H1 (cell line): ENCODE measurements around the gene TSPAN6. TPM values are rescaled to one million over a fixed set of nuclear protein-coding genes. Genes with fewer than 3 reads are reported as not detected.

Source experiments
- CTCF ChIA-PET: fragments of 300-600 bp; sonication (Branson Sonifier 250); formaldehyde crosslinking; loops from one replicate; lab custom pipeline; 2021; ENCODE audit not compliant: partially characterized antibody; lab: Charles Lee
- POLR2A ChIA-PET: fragments of 300-600 bp; sonication (Branson Sonifier 250); formaldehyde crosslinking; loops from one replicate; lab custom pipeline; 2021; ENCODE audit warnings: inconsistent platforms; ENCODE audit not compliant: partially characterized antibody; lab: Charles Lee
- DNase-seq, 2 experiments: peaks; one replicate each; pipeline versions ENCODE4 v3.0.0 to v3.0.0-alpha.2; 2010 to 2022; ENCODE audit warnings: low spot score in 2 of 2, low read depth in 1 of 2, mixed read lengths in 1 of 2
- FAIRE-seq: peaks from 2 replicates; lab custom pipeline; 2011; peaks lifted over from hg19 to GRCh38; lab: Jason Lieb, UNC
- H2AFZ ChIP-seq: 2 replicates; pipeline ENCODE4 v1.8.1; 2012; ENCODE audit warnings: low read length, inconsistent platforms
- H2AK5ac ChIP-seq: 2 replicates; pipeline ENCODE4 v1.6.1; 2013; ENCODE audit warnings: low read depth, low read length
- H2BK120ac ChIP-seq: replicated peaks from 2 replicates; pipeline ENCODE3; 2013; ENCODE audit warnings: low read depth, low read length, inconsistent platforms
- H2BK12ac ChIP-seq: 2 replicates; pipeline ENCODE4 v1.6.1; 2013; ENCODE audit warnings: low read depth, low read length
- H2BK15ac ChIP-seq: 2 replicates; pipeline ENCODE4 v1.6.1; 2013; ENCODE audit warnings: low read length
- H2BK20ac ChIP-seq: 2 replicates; pipeline ENCODE4 v1.6.1; 2013; ENCODE audit warnings: low read length
- H2BK5ac ChIP-seq: 2 replicates; pipeline ENCODE4 v1.6.1; 2013; ENCODE audit warnings: low read depth, low read length
- H3K14ac ChIP-seq: 2 replicates; pipeline ENCODE4 v1.6.1; 2013; ENCODE audit warnings: inconsistent platforms; ENCODE audit not compliant: insufficient read length
- H3K18ac ChIP-seq: 2 replicates; pipeline ENCODE4 v1.6.1; 2013; ENCODE audit warnings: low read length; ENCODE audit errors: extremely low read depth
- H3K23ac ChIP-seq: 2 replicates; pipeline ENCODE4 v1.6.1; 2013; ENCODE audit warnings: inconsistent platforms; ENCODE audit not compliant: insufficient read length
- H3K23me2 ChIP-seq: 2 replicates; pipeline ENCODE4 v1.6.1; 2013; ENCODE audit warnings: low read depth, low read length
- H3K27ac ChIP-seq: 2 replicates; pipeline ENCODE4 v1.6.1; 2011; ENCODE audit warnings: low read depth, low read length, inconsistent platforms
- H3K27me3 ChIP-seq, 4 experiments: replicated peaks in 1 of 4; 1 replicate in 1 of 4; 2 replicates in 3 of 4; pipeline versions ENCODE4 v1.6.1 to v1.8.1; 2011 to 2013; ENCODE audit warnings: low read length in 3 of 4, mild to moderate bottlenecking in 3 of 4, inconsistent platforms in 2 of 4, mixed read lengths in 2 of 4, moderate library complexity in 1 of 4; ENCODE audit not compliant: control insufficient read depth in 3 of 4, insufficient read depth in 3 of 4; ENCODE audit errors: extremely low read depth in 1 of 4
- H3K36me3 ChIP-seq, 4 experiments: 2 replicates each; pipeline versions ENCODE4 v1.6.1 to v1.8.1; 2011 to 2013; ENCODE audit warnings: mild to moderate bottlenecking in 4 of 4, low read length in 3 of 4, moderate library complexity in 2 of 4, control low read depth in 1 of 4, inconsistent platforms in 1 of 4; ENCODE audit not compliant: insufficient read depth in 4 of 4, control insufficient read depth in 2 of 4
- H3K4ac ChIP-seq: replicated peaks from 2 replicates; pipeline ENCODE3; 2013; ENCODE audit warnings: low read length, low read depth, mixed read lengths, inconsistent platforms; ENCODE audit not compliant: insufficient read length
- H3K4me1 ChIP-seq, 4 experiments: replicated peaks in 1 of 4; 1 replicate in 1 of 4; 2 replicates in 3 of 4; pipeline versions ENCODE4 v1.6.1 to v1.8.1; 2011 to 2013; ENCODE audit warnings: low read length in 3 of 4, inconsistent platforms in 2 of 4, mixed read lengths in 1 of 4; ENCODE audit not compliant: insufficient read depth in 4 of 4, control insufficient read depth in 3 of 4
- H3K4me2 ChIP-seq, 2 experiments: 2 replicates each; pipeline versions ENCODE4 v1.6.1 to v1.8.1; 2011 to 2013; ENCODE audit warnings: low read depth in 2 of 2, low read length in 2 of 2, control low read depth in 1 of 2, inconsistent platforms in 1 of 2, mild to moderate bottlenecking in 1 of 2; ENCODE audit not compliant: insufficient read depth in 1 of 2
- H3K4me3 ChIP-seq, 4 experiments: fragments of 200-600, 300-600 bp in 1 of 4; sonication (generic), shearing (Covaris generic), sonication (Bioruptor Twin) in 1 of 4; 2 replicates each; pipeline versions ENCODE4 v1.5.1 to v1.8.1; 2011 to 2016; ENCODE audit warnings: low read length in 4 of 4, low read depth in 3 of 4, control low read depth in 2 of 4, inconsistent platforms in 2 of 4, mild to moderate bottlenecking in 2 of 4, mixed read lengths in 1 of 4, moderate library complexity in 1 of 4; ENCODE audit not compliant: insufficient read depth in 2 of 4; ENCODE audit errors: extremely low read depth in 1 of 4
- H3K56ac ChIP-seq: replicated peaks from 2 replicates; pipeline ENCODE3; 2013; ENCODE audit warnings: low read depth, mild to moderate bottlenecking, mixed read lengths, low read length, inconsistent platforms; ENCODE audit not compliant: insufficient read length
- H3K79me1 ChIP-seq: 2 replicates; pipeline ENCODE4 v1.6.1; 2013; ENCODE audit warnings: low read depth, low read length, control low read depth
- H3K79me2 ChIP-seq, 2 experiments: 2 replicates each; pipeline versions ENCODE4 v1.6.1 to v1.8.1; 2012 to 2013; ENCODE audit warnings: low read length in 2 of 2, mild to moderate bottlenecking in 2 of 2, inconsistent platforms in 1 of 2; ENCODE audit not compliant: insufficient read depth in 2 of 2, control insufficient read depth in 1 of 2
- H3K9ac ChIP-seq, 4 experiments: replicated peaks in 1 of 4; 1 replicate in 1 of 4; 2 replicates in 3 of 4; pipeline versions ENCODE4 v1.6.1 to v1.8.1; 2011 to 2013; ENCODE audit warnings: low read depth in 3 of 4, low read length in 3 of 4, control low read depth in 2 of 4, mild to moderate bottlenecking in 2 of 4, moderate library complexity in 2 of 4, inconsistent platforms in 1 of 4; ENCODE audit errors: extremely low read depth in 1 of 4
- H3K9me3 ChIP-seq, 2 experiments: 2 replicates each; pipeline versions ENCODE4 v1.6.1 to v1.8.1; 2012 to 2013; ENCODE audit warnings: mild to moderate bottlenecking in 2 of 2, moderate library complexity in 2 of 2, control low read depth in 1 of 2, inconsistent platforms in 1 of 2, low read depth in 1 of 2, low read length in 1 of 2, mixed read lengths in 1 of 2; ENCODE audit not compliant: insufficient read depth in 2 of 2
- H4K20me1 ChIP-seq, 2 experiments: replicated peaks in 1 of 2; 2 replicates each; pipeline versions ENCODE3 to v1.8.1; 2011 to 2013; ENCODE audit warnings: inconsistent platforms in 2 of 2, low read length in 2 of 2, mild to moderate bottlenecking in 1 of 2; ENCODE audit not compliant: insufficient read depth in 2 of 2, control insufficient read depth in 1 of 2
- H4K5ac ChIP-seq: 2 replicates; pipeline ENCODE4 v1.6.1; 2013; ENCODE audit warnings: low read length, low read depth, mixed read lengths, inconsistent platforms; ENCODE audit not compliant: insufficient read length
- H4K8ac ChIP-seq: 2 replicates; pipeline ENCODE4 v1.8.0; 2013; ENCODE audit warnings: mild to moderate bottlenecking, moderate library complexity, low read length, inconsistent platforms; ENCODE audit not compliant: insufficient read depth; ENCODE audit errors: extremely low read depth
- H4K91ac ChIP-seq: replicated peaks from 2 replicates; pipeline ENCODE3; 2013; ENCODE audit warnings: low read length, mixed read lengths, inconsistent platforms; ENCODE audit not compliant: insufficient read length
- KDM1A ChIP-seq: fragments of 200-600, 300-600 bp; sonication (generic); IDR thresholded peaks from 2 replicates; pipeline ENCODE4 v1.7.1; 2016; ENCODE audit warnings: mild to moderate bottlenecking, low read length, borderline replicate concordance
- POLR2A ChIP-seq, 2 experiments: IDR thresholded peaks; 1 replicate in 1 of 2; 2 replicates in 1 of 2; pipeline ENCODE4 v1.6.1; 2011; ENCODE audit warnings: low read depth in 2 of 2, low read length in 2 of 2, mild to moderate bottlenecking in 2 of 2; ENCODE audit errors: control extremely low read depth in 1 of 2
- WGBS, 2 experiments: shearing (Covaris generic) in 1 of 2; methylation state at CpG; one replicate each; pipeline versions ENCODE4 v1.1.6 to v1.1.7; 2013 to 2015; ENCODE audit warnings: low lambda C conversion rate in 2 of 2, mixed read lengths in 2 of 2, inconsistent platforms in 1 of 2, low coverage in 1 of 2, missing lambda C conversion rate in 1 of 2; ENCODE audit not compliant: insufficient replicate concordance in 2 of 2, insufficient coverage in 1 of 2, insufficient read length in 1 of 2; ENCODE audit errors: extremely low coverage in 1 of 2, missing lambda C conversion rate in 1 of 2; 5-methylcytosine and 5-hydroxymethylcytosine counted together
- polyA plus RNA-seq, 7 experiments: library from polyadenylated mRNA; depleted of rRNA in 3 of 7; stranded (reverse) in 5 of 7; unstranded in 2 of 7; fragments of >200 nt in 5 of 7; fragments of 200-250 nt in 2 of 7; gene quantifications; 1 replicate in 5 of 7; 2 replicates in 1 of 7; 4 replicates in 1 of 7; pipeline versions ENCODE4 v1.2.1 to v1.2.3, GENCODE V29; 2011 to 2013; ENCODE audit warnings: missing spikeins in 2 of 7, mixed read lengths in 2 of 7
- total RNA-seq: library from RNA; stranded (reverse); fragmentation: NEBNext Ultra II Directional; extraction: Animal tissue kit (Norgen Biotek cat#: 25700); gene quantifications from 2 replicates; pipeline ENCODE4 v1.2.1, GENCODE V29; 2021

TSPAN6 gene
- total and polyA plus RNA-seq, 2 of the 8 experiments (the other 6 are each of a cell fraction or from before 2014, with no cell fraction given) = 58.1 to 67.7 TPM

GRCh38 chrX:100625985-100626491 is 10.6 kb downstream of the TSPAN6 start:
- H2BK12ac ChIP-seq = no peak overlapping the region
- no peaks in the 10 kb centered on the region for H3K9me3 ChIP-seq
- WGBS, 2 experiments = 93% methylated on average over 5 of the region's 5 CpGs; no CpG with 5 or more reads in 1 of the 2 experiments
- no peaks in the 10 kb centered on the region for H3K23me2 ChIP-seq
- H2BK5ac ChIP-seq = no peak overlapping the region
- no peak overlapping the region for H3K4ac ChIP-seq
- H3K79me2 ChIP-seq = no peaks in the 10 kb centered on the region
- ChIA-PET POLR2A (interaction anchor here (3.6 kb wide), 1 partner anchor 11 kb away, joined by 13 read pairs; the partner anchor contains the start of gene TSPAN6), CTCF (interaction anchor here (1.4 to 1.9 kb wide), 2 partner anchors 10 to 202 kb away, joined by 3 to 6 read pairs; partner anchors contain the start of gene TSPAN6)
- no peak overlapping the region for H2BK120ac ChIP-seq
- H3K4me2 ChIP-seq = no peak overlapping the region
- H2AFZ ChIP-seq = no peak overlapping the region
- FAIRE-seq (no peak), DNase-seq (no peak)
- H2AK5ac ChIP-seq = no peak overlapping the region
- no peak overlapping the region for H4K91ac ChIP-seq
- H3K56ac ChIP-seq = no peak overlapping the region
- H3K36me3 ChIP-seq = peaks cover 0 to 17% (median 4%) of the 10 kb centered on the region in 4 experiments; a peak in 2 of 8 replicates
- H2BK15ac ChIP-seq = no peak overlapping the region
- no peak overlapping the region for H3K23ac ChIP-seq
- H2BK20ac ChIP-seq = no peak overlapping the region
- no peak overlapping the region for H3K14ac ChIP-seq
- H3K18ac ChIP-seq = no peak overlapping the region
- H3K9ac ChIP-seq = no peak overlapping the region
- no peaks in the 10 kb centered on the region for H4K20me1 ChIP-seq
- H3K79me1 ChIP-seq = no peaks in the 10 kb centered on the region
- H4K8ac ChIP-seq = no peak overlapping the region
- no peak overlapping the region for H4K5ac ChIP-seq
- no peak overlapping the region for H3K27ac ChIP-seq
- no peaks in the 10 kb centered on the region for H3K27me3 ChIP-seq
- no peaks in the 10 kb centered on the region for H3K4me1 ChIP-seq
- no peak overlapping the region for H3K4me3 ChIP-seq
- TF ChIP-seq POLR2A (IDR thresholded peaks at IDR 0.05; ENCODE audit: control extremely low read depth in 1 of 2, low read depth in 2 of 2, low read length in 2 of 2) (no peak), KDM1A (no peak)
